SW 1271 (cell line): ENCODE results near the gene ANXA7.
"Not testable (repeated sequence)": the region's sequence is repeated elsewhere in the genome, so short reads cannot be mapped to it uniquely, and the experiment has no call there.

Source experiments
- DNase-seq, 2 experiments: peaks; one replicate each; lab custom pipeline; 2025; lab: John Stamatoyannopoulos, UW

The ANXA7 gene

DNA sequence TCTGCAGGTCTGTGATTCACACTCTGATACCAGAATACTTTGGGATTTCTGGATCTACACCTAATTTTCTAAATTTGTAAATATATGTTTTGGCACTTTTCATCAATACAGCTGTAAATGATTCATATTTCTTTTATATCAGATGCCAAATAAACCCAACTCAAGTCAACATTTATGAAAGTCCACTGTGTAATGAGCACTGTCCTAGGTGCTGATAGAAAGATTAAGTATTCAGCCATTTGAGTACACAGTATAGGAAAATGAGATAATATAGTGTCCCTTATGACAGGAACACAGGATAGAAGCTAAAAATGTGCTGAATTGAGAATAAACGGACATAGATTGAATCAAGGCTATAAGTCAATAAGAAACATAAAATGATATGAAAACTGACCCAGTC is 6.4 kb downstream of the ANXA7 start:
- DNase-seq = no peak

DNA sequence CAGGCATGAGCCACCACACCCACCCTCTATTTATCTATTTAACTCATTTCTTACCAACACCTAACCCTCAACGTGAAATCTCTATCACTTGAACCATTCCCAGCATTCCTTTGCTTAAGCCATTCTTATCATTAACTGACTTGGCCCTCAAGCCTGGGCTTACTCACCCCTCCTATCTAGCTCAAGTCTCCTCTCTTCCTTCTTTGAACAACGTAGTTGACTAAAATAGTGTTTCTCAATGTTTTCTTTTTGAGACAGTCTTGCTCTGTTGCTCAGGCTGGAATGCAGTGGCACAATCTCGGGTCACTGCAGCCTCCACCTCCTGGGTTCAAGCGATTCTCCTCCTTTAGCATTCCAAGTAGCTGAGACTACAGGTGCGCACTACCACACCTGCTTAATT is 7.0 kb downstream of the ANXA7 start:
- no peak for DNase-seq

DNA sequence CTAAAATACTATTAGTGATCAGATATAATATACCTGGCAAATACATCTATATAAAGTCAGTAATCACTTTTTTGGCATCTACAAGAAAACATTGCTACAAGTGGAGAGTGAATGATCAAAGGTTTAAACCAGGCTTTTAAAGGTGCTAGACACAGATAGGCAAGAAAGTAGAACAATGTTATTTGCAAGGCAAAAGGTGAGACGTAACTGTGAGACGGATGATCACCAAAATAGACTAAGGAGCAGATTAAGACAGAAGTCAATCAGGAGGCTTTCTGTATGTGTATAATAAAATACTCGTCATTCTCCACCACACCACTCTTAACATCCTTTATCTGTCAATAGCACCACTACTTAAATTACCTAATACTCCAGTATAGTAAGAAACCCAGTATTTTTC is 8.3 kb downstream of the ANXA7 start:
- no peak for DNase-seq

DNA sequence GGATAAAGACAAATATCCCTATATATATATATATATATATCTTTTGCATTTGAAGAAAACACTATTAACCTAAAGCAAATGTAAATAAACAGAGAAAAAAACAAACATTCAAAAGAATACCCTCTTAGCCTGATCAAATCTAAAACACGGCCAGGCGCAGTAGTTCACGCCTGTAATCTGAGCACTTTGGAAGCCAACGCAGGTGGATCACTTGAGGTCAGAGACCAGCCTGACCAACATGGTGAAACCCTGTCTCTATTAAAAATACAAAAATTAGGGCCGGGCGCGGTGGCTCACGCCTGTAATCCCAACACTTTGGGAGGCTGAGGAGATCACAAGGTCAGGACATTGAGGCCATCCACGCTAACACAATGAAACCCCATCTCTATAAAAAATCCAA is 9.2 kb downstream of the ANXA7 start:
- no peak for DNase-seq

DNA sequence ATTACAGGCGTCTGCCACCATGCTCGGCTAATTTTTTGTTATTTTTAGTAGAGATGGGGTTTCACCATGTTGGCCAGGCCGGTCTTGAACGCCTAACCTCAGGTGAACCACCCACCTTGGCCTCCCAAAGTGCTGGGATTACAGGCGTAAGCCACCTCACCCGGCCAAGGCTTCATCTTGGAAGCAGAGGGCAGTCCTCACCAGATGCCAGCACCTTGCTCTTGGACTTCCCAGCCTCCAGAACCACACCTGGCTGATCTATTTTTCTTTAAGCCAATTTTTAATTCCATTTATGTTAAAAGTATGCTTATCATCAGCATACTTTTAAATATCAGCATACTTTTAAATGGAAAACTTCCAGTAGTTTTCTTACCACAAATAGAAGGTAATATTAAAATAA is 12.2 kb downstream of the ANXA7 start:
- DNase-seq = no peak

DNA sequence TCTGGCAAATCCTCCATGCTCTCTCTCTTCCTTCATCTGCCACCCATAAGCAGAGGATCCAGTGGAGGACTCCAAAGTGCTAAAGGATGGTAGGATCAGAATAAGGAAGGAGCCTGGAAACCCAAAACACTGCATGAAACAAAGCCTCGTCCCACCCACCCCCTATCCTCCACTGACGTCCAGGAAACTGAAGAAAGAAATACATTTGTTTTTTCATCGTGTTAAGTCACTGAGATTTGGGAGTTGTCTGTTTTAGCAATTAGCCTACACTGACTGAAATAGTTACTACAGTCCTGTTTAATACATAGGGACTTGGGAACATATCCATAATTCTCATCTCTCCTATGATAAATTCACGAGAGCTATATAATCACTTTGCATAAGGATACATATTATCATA is 14.8 kb downstream of the ANXA7 start:
- DNase-seq = no peak

DNA sequence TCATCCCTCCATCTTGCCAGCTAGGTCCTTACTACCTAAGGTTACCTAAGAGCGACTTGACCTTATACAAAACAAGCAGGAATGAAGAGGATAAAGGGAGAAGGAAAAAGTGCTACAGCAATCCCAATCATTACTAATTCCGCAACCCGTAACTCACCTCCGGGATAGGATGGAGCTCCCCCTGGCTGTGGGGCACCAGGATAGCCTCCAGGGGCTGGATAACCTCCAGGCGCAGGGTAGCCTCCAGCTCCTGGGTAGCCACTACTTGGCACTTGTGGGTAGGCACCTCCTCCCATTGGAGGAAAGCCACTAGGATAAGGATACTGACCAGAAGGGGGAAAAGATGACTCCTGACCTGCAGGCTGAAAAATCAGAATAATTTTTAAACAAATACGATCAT is 15.8 kb downstream of the ANXA7 start:
- DNase-seq = no peak

DNA sequence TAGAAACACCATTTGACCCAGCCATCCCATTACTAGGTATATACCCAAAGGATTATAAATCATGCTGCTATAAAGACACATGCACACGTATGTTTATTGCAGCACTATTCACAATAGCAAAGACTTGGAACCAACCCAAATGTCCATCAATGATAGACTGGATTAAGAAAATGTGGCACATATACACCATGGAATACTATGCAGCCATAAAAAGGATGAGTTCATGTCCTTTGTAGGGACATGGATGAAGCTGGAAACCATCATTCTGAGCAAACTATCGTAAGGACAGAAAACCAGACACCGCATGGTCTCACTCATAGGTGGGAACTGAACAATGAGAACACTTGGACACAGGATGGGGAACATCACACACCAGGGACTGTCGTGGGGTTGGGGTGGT is 19.5 kb downstream of the ANXA7 start:
- DNase-seq = not testable (repeated sequence)

DNA sequence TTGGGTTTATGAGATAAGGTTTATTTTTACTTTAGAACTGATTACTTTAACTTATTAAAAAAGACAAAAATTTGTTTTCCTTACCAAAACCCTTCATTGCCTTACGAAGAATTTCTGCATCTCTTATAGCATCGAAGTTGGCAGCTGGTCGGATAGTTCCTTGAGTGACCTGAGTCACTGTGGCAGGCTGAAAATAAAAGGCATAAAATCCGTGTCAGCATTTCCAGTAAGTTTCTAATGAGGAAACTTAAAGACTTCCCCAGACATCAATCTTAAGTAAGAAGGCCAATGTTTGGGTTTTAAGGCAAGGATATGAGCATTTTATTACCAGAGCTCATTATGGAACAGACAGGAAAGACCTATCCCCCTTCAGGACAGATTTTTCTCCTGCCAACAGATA is 25.6 kb downstream of the ANXA7 start:
- DNase-seq = no peak

DNA sequence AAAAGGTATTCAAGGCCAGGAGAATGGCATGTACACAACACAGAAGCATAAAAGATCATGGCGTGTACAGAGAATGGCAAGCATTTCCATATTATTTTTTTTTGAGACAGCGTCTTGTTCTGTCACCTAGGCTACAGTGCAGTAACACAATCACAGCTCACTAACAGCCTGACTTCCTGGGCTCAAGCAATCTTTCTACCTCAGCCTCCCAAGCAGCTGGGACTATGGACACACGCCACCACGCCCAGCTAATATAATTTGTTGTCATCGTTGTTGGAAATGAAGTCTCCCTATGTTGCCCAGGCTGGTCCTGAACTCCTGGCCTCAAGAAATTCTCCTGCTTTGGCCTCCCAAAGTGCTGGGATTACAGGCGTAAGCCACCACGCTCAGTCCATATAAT is 27.3 kb downstream of the ANXA7 start:
- DNase-seq = no peak

DNA sequence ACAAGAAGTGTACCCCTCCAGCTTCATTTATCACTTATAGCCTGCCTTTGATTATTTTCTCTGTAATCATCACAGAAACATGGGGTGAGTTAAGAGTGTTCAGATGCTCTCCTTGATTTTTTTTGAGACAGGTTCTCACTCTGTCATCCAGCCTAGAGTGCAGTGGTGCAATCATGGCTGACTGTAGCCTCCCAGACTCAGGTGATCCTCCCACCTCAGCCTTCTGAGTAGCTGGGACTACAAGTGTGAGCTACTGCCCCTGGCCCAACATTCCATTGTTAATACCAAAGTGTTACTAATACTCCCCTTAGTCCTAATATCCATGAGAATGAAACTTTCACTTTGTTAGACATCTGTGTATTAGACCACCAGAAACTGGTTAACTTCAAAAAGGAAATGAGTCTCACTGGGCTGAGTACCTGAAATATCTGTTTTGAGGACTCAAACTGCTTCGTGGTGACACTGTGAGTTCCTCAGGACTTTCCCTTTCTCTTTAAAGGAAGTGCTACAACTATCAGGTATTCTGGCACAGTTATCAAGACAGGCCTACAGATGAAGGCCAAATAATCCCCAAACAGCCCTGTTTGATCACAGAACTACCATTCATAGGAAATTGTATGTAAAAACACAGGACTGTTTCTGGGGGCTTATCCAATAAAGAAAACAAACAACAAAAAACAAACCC is 34.7 kb downstream of the ANXA7 start:
- DNase-seq = no peak

DNA sequence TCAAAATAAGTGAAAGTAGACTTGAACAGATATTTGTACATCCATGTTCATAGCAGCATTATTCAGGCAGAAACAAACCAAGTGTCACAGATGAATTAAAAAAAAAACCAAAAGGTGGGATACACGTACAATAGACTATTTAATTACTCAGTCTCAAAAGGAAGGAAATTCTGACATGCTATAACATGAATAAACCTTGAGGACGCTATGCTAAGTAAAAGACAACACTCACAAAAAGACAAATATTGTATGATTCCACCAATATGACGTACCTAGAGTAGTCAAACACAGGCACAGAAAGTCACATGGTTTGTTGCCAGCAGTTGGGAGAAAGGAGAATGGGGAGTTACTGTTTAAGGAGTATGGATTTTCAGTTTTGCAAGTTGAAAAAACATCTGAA is 37.2 kb downstream of the ANXA7 start:
- DNase-seq = no peak

DNA sequence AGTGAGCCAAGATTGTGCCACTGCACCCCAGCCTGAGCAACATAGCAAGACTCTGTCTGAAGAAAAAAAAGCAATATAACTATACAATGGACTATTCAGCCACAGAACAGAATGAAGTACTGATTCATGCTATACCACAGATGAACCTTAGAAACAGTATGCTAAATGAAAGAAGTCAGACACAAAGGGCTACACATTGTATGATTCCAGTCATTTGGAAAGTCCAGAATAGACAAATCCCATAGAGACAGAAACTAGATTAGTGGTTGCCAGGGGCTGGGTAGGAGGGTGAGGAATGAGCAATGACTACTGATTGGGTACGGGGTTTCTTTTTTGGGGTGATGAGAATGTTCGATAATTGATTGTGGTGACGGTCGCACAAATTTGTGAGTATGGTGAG is 45.6 kb downstream of the ANXA7 start:
- no peak for DNase-seq

DNA sequence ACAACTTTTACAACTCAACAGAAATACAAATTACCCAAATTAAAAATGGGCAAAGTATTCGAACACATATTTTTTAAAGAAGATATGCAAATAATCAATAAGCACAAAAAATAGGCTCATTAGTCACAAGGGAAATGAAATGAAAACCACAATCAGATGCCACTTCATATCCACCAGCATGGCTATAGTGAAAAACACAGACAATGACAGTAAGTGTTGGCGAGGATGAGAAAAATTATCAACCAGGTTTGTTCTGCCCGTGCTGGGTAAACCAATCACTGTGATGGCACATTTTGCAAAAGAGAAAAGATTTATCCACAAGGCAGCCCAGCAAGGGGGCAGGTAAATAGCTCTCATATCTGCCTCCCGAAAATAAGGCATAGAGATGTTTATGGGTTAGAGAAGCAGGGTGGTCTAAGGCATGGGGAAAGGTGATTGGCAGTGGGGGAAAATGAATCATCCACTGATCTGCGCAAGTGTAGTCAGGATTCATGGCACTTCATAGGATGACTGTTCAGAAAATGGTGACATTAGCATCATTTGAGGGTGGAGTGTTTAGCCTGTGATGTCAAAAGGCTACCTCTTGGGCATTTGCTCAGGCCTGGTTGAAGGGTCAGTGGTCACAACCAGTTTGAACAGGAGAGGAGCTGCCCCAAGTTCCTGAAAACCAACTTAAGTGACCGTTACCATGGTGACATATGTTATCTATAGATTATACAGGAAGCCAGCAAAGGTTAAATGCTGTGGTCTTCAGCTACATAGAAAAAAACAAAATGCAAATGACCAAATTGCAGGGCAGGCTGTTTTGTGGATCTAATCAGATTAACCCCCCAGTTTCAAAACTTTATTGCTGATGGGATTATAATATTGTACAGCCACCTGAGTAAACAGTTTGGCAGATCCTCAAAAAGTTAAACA is 47.2 kb downstream of the ANXA7 start:
- no peak for DNase-seq

DNA sequence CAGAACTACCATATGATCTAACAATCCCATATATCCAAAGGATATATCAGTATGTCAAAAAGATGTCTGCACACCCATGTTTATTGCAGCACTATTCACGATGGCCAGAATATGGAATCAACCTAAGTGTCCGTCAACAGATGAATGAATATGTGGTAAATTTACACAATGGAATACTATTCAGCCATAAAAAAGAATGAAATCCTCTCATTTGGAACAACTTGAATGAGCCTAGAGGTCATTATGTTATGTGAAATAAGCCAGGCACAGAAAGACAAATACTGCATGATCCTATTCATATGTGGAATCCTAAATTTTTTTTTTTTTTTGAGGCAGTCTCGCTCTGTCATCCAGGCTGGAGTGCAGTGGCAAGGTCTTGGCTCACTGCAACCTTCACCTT is 48.9 kb downstream of the ANXA7 start:
- no peak for DNase-seq

DNA sequence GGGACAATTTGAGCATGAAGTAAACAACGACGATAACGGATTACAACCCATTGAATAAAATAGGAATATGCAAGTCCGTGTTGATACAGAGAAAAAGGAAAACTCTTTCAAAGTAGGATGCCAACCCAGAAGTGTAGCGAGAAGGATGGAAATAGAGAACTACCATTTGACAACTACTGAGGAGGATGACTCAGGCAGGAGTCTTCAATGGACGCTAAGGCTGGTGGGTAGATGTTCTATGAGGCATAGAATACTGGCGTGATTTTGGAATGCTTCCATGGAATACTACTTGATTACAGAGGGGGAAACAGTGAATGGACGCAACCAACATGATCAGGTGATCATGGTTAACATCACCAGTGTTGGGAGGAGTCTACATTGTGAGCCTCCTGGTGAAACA is 54.4 kb downstream of the ANXA7 start:
- no peak for DNase-seq

DNA sequence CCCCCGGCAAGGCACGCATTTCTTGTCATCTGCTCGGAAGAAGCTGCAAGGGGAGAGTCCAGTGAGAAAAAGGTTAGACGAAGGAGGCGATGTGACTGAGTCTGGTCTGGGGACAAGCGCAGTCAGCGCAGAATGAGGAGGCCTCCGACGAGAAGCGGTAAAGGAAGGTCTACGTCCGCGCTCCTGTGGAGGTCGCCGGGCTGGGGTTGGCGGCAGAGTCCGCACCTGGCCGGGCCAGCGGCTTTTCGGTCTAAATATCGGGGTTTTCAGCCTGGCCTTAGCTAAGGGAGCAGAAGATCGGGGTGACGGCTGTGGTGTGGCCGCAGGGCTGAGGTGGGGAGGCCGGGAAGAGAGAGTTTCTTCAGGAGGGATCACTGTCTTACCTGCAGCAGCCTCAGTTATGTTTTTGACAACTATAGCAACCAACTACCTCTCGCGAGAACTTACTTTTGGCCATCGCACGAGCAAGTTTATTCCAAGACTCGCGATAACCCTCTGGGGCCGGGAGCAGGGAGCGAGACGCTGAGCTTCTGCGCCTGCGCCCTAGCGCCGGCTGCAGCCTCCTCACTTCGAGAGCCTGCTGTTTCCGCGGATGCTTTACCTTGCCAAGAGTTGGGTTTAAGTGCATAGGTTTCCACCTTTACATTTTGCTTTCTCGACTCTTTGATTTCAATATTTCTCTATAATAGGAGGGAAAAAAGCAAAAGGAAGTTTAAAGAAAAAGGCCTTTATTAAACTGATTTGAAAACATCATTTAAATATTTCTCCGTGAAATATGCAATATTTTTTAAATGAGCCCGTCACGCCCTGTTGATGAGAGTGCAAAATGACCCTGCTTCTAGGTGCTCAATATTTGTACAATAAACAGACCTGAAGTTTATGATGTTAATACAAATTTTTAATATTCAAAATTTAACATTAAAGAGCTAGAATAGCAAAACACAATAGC is 55.3 kb downstream of the ANXA7 start, which contains the start of gene CFAP70:
CFAP70 (minus strand) TSS at position 534 of the 949 bp plus-strand sequence. CDS start 4,068 bp downstream, outside the sequence.
- peak; percentile 82 to 90 for DNase-seq

DNA sequence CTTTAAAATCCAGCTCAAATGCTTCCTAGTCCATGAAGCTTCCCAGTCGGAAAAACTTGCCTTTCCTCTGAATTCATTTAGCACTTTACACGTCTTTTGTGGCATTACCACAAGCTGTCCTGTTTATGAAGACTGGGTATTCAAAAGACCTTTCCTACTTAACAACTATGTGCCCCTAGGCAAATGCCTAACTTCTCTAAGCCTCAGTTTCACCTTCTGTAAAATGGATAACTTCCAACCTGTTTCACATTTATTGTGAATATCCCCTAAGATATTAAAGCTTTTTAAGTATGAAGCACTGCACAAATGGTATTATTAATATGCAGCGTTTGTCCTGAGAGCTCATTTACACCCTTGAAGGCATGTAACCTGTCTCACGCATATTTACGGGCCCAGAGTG is 56.0 kb downstream of the ANXA7 start:
- no peak for DNase-seq

DNA sequence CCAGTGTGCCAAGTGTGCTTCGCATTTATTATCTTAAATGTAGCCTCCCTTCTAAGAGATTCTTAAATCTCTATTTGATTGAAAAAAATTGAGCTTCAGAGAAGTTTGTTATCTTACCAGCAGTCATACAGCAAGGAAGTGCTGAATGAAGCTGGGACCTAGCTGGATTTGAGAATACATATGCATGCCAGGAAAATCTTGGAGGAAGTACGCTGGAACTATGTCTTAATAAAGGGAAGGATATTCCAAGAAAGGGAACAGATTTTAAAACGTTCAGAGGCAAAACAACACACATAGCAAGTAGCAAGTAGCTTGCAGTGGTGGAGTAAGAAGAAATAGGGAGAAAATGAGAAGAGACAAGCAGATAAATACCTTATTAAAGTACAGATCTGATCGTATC is 56.7 kb downstream of the ANXA7 start:
- no peak for DNase-seq

DNA sequence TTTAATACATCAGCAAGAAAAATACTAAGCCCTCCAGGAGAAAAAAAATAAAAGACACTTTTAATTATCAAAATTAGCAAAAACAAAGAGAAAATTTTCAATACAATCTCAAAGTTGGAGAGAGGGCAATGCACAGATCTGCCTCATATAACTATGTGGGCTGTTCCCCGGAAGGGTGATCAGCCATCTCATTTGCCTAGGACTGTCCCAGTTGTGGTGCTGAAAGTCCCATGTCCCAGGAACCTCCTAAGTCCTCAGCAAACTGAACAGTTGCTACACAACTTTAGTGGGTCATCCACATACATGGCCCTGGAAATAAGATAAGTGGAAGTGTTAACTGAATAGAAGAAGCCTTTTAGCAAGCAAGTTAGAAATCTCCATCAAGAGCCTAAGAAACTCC is 69.6 kb downstream of the ANXA7 start:
- no peak for DNase-seq

DNA sequence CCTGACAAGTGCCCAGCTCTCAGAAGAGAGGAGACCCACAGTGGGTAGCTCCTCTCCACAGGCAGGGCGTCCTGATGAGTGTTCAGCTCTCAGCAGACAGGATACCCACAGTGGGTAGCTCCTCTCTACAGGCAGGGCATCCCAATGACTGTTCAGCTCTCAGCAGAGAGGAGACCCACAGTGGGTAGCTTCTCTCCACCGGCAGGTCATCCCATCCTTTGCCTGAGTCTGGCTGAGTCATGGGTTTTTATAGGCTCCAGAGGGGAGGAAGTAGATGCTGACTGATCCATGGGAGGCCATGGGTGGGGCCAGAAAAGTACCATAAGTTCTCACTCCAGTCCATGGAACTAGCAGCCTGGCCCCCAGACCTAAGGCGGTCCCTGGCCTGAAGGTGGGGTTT is 73.7 kb downstream of the ANXA7 start:
- no peak for DNase-seq

DNA sequence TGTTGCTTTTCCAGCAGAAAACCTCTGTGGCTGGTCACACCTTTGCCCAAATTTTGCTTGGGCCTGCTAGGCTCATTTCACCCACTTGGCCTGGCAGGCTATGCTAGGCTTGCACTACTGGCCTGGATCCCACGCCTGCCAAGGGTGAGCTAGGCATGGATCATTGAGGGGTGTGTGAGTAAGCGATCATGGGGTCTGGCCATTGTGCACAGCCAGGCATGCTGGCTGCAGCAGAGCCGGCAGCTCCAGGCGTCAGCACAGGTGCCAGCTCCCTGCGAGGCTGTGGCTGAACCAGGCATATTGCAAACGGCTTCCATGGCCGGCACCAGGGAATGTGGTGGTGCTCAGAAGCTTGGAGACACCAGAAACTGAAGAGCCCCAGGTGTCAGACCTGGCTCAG is 74.4 kb downstream of the ANXA7 start:
- no peak for DNase-seq
